ENCODE measurements around the gene JAK2. TPM values are rescaled to one million over a fixed set of nuclear protein-coding genes. Genes with fewer than 3 reads are reported as not detected.

The JAK2 gene
- total RNA-seq, 1 donor from 2014 or later: 5.8 TPM

GRCh38 chr9:4959031-4959430, 26.0 kb upstream of the JAK2 start:
- Mint-ChIP-seq H3K27ac (ENCODE audit: unreplicated experiment) (no peak overlapping the region), H3K36me3 (ENCODE audit: unreplicated experiment) (no peaks in the 10 kb centered on the region), H3K27me3 (ENCODE audit: unreplicated experiment) (peaks cover 3% of the 10 kb centered on the region), H3K4me1 (ENCODE audit: low read depth, unreplicated experiment) (no peaks in the 10 kb centered on the region), H3K4me3 (ENCODE audit: unreplicated experiment) (no peak overlapping the region), H3K9me3 (ENCODE audit: unreplicated experiment) (peaks cover 2% of the 10 kb centered on the region)
- TF ChIP-seq CTCF (IDR thresholded peaks at IDR 0.05; ENCODE audit: partially characterized antibody, unreplicated experiment): no peak
- DNase-seq: no peak

- no peak overlapping the region for H3K27ac Mint-ChIP-seq (ENCODE audit: unreplicated experiment)
- no peak for DNase-seq
- no peaks in the 10 kb centered on the region for H3K9me3 Mint-ChIP-seq (ENCODE audit: unreplicated experiment)
- no peaks in the 10 kb centered on the region for H3K4me1 Mint-ChIP-seq (ENCODE audit: low read depth, unreplicated experiment)
- no peak overlapping the region for H3K4me3 Mint-ChIP-seq (ENCODE audit: unreplicated experiment)
- TF ChIP-seq CTCF (IDR thresholded peaks at IDR 0.05; ENCODE audit: partially characterized antibody, unreplicated experiment): no peak
- H3K27me3 Mint-ChIP-seq (ENCODE audit: unreplicated experiment): peaks cover 4% of the 10 kb centered on the region
- H3K36me3 Mint-ChIP-seq (ENCODE audit: unreplicated experiment): no peaks in the 10 kb centered on the region
Observed at GRCh38 chr9:4962085-4962484, 23.0 kb upstream of the JAK2 start.

- no peak for TF ChIP-seq CTCF (IDR thresholded peaks at IDR 0.05; ENCODE audit: partially characterized antibody, unreplicated experiment)
- Mint-ChIP-seq H3K36me3 (ENCODE audit: unreplicated experiment) (no peaks in the 10 kb centered on the region), H3K27ac (ENCODE audit: unreplicated experiment) (no peak overlapping the region), H3K27me3 (ENCODE audit: unreplicated experiment) (peaks cover 4% of the 10 kb centered on the region), H3K4me1 (ENCODE audit: low read depth, unreplicated experiment) (no peaks in the 10 kb centered on the region), H3K9me3 (ENCODE audit: unreplicated experiment) (no peaks in the 10 kb centered on the region), H3K4me3 (ENCODE audit: unreplicated experiment) (no peak overlapping the region)
- DNase-seq: no peak
Observed at GRCh38 chr9:4964540-4964939, 20.5 kb upstream of the JAK2 start.

GRCh38 chr9:4965174-4965821, 19.8 kb upstream of the JAK2 start:
- H3K36me3 Mint-ChIP-seq (ENCODE audit: unreplicated experiment): no peaks in the 10 kb centered on the region
- no peaks in the 10 kb centered on the region for H3K9me3 Mint-ChIP-seq (ENCODE audit: unreplicated experiment)
- DNase-seq: no peak
- H3K27me3 Mint-ChIP-seq (ENCODE audit: unreplicated experiment): peaks cover 5% of the 10 kb centered on the region
- no peak overlapping the region for H3K4me3 Mint-ChIP-seq (ENCODE audit: unreplicated experiment)
- H3K27ac Mint-ChIP-seq (ENCODE audit: unreplicated experiment): no peak overlapping the region
- no peak for TF ChIP-seq CTCF (IDR thresholded peaks at IDR 0.05; ENCODE audit: partially characterized antibody, unreplicated experiment)
- H3K4me1 Mint-ChIP-seq (ENCODE audit: low read depth, unreplicated experiment): no peaks in the 10 kb centered on the region

GRCh38 chr9:4967523-4967922, 17.5 kb upstream of the JAK2 start:
- no peak for TF ChIP-seq CTCF (IDR thresholded peaks at IDR 0.05; ENCODE audit: partially characterized antibody, unreplicated experiment)
- Mint-ChIP-seq H3K4me3 (ENCODE audit: unreplicated experiment) (no peak overlapping the region), H3K4me1 (ENCODE audit: low read depth, unreplicated experiment) (no peaks in the 10 kb centered on the region), H3K27ac (ENCODE audit: unreplicated experiment) (no peak overlapping the region), H3K36me3 (ENCODE audit: unreplicated experiment) (no peaks in the 10 kb centered on the region), H3K9me3 (ENCODE audit: unreplicated experiment) (no peaks in the 10 kb centered on the region), H3K27me3 (ENCODE audit: unreplicated experiment) (peaks cover 4% of the 10 kb centered on the region)
- no peak for DNase-seq

All from glutamatergic neuron (in vitro differentiated cells).